Ishikawa (cell line): ENCODE data around the gene RPA1.

Experiments used
- CEBPB ChIP-seq: IDR thresholded peaks from 2 replicates; pipeline ENCODE4 v1.6.1; 2012
- CREB1 ChIP-seq: IDR thresholded peaks from 2 replicates; pipeline ENCODE4 v1.6.1; 2012; ENCODE audit warnings: low read depth
- EGR1 ChIP-seq: IDR thresholded peaks from 2 replicates; pipeline ENCODE4 v1.6.1; 2012
- EP300 ChIP-seq: IDR thresholded peaks from 2 replicates; pipeline ENCODE4 v1.6.1; 2012; ENCODE audit warnings: borderline replicate concordance
- FOXM1 ChIP-seq: IDR thresholded peaks from 2 replicates; pipeline ENCODE4 v1.6.1; 2012; ENCODE audit warnings: low read depth, borderline replicate concordance
- MAX ChIP-seq: IDR thresholded peaks from 2 replicates; pipeline ENCODE4 v1.6.1; 2012
- NFIC ChIP-seq: IDR thresholded peaks from 2 replicates; pipeline ENCODE4 v1.6.1; 2012
- RAD21 ChIP-seq: IDR thresholded peaks from 2 replicates; pipeline ENCODE4 v1.6.1; 2012; ENCODE audit warnings: low read depth
- REST ChIP-seq: IDR thresholded peaks from 2 replicates; pipeline ENCODE4 v1.6.1; 2012; ENCODE audit warnings: low read depth, mild to moderate bottlenecking
- TAF1 ChIP-seq: IDR thresholded peaks from 2 replicates; pipeline ENCODE4 v1.6.1; 2012; ENCODE audit warnings: low read depth, mild to moderate bottlenecking
- TCF12 ChIP-seq: IDR thresholded peaks from 2 replicates; pipeline ENCODE4 v1.6.1; 2012; ENCODE audit warnings: low read depth
- TEAD4 ChIP-seq: IDR thresholded peaks from 2 replicates; pipeline ENCODE4 v1.6.1; 2012
- USF1 ChIP-seq: IDR thresholded peaks from 2 replicates; pipeline ENCODE4 v1.6.1; 2012
- YY1 ChIP-seq: IDR thresholded peaks from 2 replicates; pipeline ENCODE4 v1.6.1; 2012; ENCODE audit warnings: low read depth
- ZBTB7A ChIP-seq: IDR thresholded peaks from 2 replicates; pipeline ENCODE4 v1.6.1; 2012; ENCODE audit warnings: low read depth

RPA1 gene

GRCh38 chr17:1894753-1895339 is 65.0 kb downstream of the RPA1 start:
- no peak for TF ChIP-seq TAF1
- no peak for TF ChIP-seq USF1
- no peak for TF ChIP-seq NFIC
- no peak for TF ChIP-seq RAD21
- TF ChIP-seq FOXM1 = no peak
- no peak for TF ChIP-seq CREB1
- no peak for TF ChIP-seq REST
- TF ChIP-seq TCF12 = no peak
- no peak for TF ChIP-seq EP300
- TF ChIP-seq YY1 = no peak
- TF ChIP-seq CEBPB = no peak
- no peak for TF ChIP-seq TEAD4
- no peak for TF ChIP-seq EGR1
- no peak for TF ChIP-seq MAX
- no peak for TF ChIP-seq ZBTB7A

GRCh38 chr17:1896243-1897104 is 66.7 kb downstream of the RPA1 start:
- no peak for TF ChIP-seq FOXM1
- TF ChIP-seq YY1 = no peak
- TF ChIP-seq MAX = no peak
- TF ChIP-seq ZBTB7A = no peak
- no peak for TF ChIP-seq REST
- TF ChIP-seq TCF12 = no peak
- no peak for TF ChIP-seq CREB1
- no peak for TF ChIP-seq TEAD4
- no peak for TF ChIP-seq EGR1
- TF ChIP-seq TAF1 = no peak
- no peak for TF ChIP-seq USF1
- TF ChIP-seq CEBPB = no peak
- TF ChIP-seq NFIC = no peak
- no peak for TF ChIP-seq RAD21
- no peak for TF ChIP-seq EP300

GRCh38 chr17:1897105-1897656 is 67.4 kb downstream of the RPA1 start:
- TF ChIP-seq TCF12 (no peak), USF1 (no peak), YY1 (no peak), TAF1 (no peak), EP300 (no peak), FOXM1 (no peak), RAD21 (no peak), CEBPB (no peak)

GRCh38 chr17:1898332-1898731 is 68.5 kb downstream of the RPA1 start:
- no peak for TF ChIP-seq EP300
- TF ChIP-seq NFIC = no peak
- no peak for TF ChIP-seq FOXM1
- no peak for TF ChIP-seq EGR1
- TF ChIP-seq CEBPB = no peak
- no peak for TF ChIP-seq TEAD4
- no peak for TF ChIP-seq YY1
- TF ChIP-seq REST = no peak
